Activated naive CD8-positive, alpha-beta T cell treated with anti-CD3 and anti-CD28 coated beads, Interleukin-2, amount 50 U/mL, for 16 hours (primary cell): ENCODE results near the gene CFAP107.

ENCODE experiments used
- DNase-seq: peaks from one replicate; pipeline ENCODE4 v3.0.0-alpha.2; 2020; ENCODE audit warnings: low read depth, low spot score

The CFAP107 gene

DNA sequence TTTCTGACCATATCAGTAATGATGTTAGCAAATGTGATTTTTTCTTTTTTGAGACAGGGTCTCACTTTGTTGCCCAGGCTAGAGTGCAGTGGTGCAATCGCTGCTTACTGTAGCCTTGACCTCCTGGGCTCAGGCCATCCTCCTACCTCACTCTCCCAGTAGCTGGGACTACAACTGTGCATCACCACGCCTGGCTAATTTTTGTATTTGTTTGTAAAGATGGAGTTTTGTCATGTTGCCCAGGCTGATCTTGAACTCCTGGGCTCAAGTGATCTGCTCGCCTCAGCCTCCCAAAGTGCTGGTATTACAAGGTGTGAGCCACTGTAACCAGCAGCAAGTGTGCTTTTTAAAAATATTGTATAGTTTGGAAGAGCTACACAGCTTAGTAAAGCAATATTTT is 4.1 kb upstream of the CFAP107 start:
- DNase-seq = no peak

DNA sequence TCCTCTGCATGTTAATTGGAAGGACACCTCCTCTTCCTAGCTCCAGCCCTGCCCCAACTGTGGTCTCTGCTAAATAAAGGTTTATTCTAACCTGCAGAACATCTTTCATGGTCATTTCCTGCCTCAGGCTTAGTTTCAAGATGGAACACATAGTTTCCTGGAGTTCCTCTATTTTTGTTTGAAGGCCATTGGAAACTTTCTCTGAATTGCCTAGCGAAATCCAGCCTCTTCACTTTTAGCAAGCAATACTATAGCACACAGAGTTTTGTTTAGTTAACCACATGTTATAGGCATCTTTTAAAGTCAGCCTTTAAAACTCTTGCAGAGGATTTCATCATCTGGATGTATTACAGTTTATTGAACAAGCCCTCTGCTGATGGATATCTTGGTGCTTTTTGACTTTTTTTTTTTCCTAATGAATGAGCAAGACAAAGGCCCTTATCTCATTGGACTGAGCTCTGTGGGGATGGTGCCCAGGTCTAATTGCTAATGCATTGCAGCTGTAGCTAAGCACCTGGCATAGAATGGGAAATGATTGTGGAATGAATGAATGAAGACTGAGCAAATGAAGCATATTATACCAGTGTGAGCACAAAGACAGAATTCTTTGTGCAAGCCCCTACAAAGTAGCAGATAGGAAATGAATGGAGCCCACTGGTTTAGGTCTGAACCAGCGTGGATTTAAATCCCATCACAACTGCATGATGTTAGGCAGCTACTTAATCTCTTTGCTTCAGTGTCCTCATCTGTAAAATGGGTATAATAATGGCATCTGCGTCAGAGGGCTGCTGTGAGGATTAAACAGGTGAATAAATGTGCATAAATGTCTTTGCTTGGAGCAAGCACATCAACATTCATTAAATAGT is 641 bp upstream of the CFAP107 start:
- DNase-seq = no peak

DNA sequence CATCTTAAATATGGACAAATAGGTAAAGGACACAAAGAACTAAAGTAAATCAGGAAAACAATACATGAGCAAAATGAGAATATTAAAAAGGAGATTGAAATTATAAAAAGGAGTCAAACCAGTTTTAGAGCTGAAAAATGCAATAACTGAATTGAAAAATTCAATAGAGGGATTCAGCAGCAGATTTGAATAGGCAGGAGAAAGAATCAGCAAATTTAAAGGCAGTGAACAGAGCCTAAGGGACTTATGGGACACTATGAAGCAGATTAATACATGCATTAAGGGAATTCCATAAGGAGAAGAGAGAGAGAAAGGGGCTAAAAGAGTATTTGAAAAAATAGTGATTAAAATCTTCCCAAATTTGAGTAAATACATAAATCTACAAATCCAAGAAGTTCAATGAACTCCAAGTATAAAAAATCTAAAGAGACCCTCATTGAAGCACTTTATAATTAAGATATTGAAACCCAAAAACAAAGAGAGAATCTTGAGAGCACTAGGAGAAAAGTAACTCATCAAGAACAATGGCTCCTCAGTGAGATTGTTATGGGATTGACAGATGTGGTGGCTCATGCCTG is 2.9 kb downstream of the CFAP107 start:
- no peak for DNase-seq

DNA sequence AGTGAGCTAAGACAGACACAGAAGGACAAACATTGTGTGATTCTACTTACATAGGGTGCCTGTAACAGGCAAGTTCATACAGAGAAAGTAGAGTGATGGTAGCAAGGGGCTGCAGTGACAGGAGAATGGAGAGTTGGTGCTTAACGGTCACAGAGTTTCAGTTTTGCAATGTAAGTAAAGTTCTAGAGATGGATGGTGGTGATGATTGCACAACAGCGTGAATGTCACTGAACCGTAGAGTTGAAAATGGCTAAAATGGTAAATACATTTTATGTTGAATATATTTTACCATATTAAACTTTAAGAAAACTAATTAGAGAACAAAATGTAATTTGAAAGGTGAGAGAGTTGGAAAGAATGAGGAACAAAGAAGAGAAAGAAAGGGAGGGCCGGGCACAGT is 8.7 kb downstream of the CFAP107 start:
- DNase-seq = no peak

DNA sequence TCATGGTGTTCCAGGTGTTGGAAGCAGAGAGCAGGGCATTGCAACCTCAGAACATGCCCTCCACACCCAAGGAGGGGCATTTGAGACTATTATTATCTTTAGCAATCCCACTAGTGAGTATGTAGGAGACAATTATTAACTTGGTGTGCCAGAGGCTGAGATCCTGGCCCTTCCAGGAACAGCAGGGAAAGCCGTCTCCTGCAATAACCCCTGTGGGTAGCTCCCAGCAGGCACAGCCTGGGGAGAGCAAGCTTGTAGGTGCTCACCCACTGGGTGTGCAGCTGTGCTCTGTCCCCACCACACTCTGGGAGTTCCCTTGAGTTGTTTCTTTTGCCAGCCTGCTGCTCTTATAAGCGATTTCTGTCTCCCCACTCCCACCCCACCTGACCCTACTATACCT is 10.3 kb downstream of the CFAP107 start:
- no peak for DNase-seq

DNA sequence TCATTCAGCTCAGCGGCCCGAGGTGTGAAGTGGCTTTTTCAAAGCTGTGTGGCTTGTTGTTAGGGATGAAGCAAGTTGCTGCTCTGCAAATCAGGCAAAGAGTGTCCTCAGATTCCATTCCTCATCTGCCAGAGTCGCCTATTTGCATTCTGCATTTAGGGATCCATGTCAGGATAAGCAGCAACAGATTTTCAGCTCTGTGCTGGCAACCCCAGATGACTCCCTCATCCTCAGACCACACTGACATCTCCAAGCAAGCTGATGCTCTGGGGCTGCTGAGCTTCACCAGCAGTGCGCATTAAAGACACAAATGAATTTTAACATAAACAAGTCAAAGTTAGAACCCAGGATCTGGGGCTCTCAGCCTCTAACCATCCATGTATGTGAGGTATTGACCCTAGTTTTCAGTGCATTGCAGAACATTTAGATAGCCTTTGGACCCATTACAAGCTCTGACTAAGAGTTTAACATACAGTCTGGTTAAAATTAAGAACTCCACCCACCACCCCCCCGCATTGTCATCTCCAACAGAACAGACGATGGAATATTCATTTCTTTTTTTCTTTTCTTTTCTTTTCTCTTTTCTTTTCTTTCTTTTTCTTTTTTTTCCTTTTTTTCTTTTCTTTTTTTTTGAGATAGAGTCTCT is 10.9 kb downstream of the CFAP107 start:
- no peak for DNase-seq

DNA sequence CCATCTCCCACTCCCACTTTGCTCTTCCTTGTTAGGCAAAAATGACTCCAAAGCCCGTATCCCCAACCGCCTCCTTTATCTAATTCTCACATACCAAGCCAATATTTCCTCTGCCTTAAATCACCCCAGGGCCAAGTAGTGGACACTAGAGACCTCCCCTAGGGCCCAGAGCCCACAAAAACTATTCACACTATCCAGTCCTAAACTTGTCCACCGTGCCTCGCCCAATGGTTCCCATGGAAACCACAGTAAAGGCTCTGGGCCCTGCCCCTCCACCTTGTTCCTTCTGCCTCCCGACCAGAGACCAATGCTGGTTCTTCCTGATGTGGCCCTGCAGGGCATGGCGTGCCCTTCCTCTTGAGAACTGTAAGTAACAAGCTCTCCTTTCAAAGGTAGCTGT is 11.8 kb downstream of the CFAP107 start:
- DNase-seq = no peak

DNA sequence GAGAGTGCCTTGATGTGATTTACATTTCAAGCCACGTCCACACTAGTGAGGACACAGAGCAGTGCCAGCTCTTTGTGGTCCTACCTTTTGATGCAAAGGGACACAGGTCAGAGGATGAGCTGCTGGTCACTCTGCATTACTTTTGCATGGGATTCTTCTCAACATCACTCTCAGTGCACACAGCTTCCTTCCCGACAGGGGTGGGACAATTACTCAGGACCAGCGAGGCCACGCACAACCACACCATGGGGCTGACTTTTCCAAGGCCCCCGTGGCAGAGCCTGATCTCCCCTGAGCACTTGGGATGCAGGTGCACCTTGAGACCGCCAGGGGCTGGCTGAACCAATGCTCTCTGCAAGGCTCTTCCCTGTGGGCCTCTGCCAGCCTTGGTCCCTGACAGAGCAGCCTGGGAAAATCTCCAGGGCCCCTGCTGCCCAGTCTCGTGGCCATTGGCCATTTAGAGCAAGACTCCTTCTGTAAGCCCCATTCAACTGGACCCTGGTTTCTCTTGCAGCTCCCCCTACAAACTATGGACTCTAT is 14.3 kb downstream of the CFAP107 start:
- DNase-seq = no peak

DNA sequence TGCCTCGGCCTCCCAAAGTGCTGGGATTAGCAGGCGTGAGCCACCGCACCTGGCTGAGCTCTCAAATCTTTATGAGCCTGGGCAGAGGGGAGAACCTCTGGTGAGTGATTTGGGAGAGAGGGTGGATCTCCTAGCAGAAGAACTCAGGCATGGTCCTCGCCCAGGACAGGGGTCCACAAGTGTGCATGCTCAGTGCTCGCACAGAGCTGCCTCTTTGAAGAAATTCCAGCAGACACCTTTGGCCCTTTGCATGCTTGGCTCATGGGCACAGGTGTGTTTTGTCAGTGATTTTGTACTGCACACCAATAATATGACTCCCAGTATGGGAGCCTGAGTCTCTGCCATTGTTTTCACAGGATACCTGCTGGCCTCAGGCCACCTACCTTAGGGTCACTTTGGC is 15.8 kb downstream of the CFAP107 start:
- no peak for DNase-seq

DNA sequence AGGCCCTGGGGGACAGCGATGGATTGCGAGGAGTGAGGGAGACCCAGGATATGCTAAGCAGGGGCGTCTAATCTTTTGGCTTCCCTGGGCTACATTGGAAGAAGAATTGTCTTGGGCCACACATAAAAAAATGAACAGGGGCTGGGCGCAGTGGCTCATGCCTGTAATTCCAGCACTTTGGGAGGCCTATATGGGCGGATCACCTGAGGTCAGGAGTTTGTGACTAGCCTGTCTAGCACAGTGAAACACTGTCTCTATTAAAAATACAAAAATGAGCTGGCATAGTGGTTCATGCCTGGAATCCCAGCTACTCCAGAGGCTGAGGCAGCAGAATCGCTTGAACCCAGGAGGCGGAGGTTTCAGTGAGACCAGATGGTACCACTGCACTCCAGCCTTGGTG is 16.8 kb downstream of the CFAP107 start:
- DNase-seq = no peak

DNA sequence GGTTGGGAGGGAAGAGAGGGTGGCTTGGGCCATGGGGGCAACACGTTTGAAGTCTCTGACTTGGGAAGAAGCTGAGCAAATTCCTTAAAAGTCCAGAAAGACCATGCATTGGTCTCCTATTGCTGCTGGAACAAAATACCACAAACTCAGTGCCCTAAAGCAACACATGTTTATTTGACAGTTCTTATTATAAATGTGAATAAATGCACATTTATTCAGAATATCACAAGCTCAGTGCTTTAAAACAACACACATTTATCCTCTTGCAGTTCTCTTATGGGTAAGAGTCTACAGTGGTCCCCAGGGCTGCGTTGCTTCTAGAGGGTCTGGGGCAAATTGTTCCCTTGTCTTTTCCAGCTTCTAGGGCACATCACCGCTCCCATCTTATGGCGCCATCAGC is 17.5 kb downstream of the CFAP107 start:
- no peak for DNase-seq

DNA sequence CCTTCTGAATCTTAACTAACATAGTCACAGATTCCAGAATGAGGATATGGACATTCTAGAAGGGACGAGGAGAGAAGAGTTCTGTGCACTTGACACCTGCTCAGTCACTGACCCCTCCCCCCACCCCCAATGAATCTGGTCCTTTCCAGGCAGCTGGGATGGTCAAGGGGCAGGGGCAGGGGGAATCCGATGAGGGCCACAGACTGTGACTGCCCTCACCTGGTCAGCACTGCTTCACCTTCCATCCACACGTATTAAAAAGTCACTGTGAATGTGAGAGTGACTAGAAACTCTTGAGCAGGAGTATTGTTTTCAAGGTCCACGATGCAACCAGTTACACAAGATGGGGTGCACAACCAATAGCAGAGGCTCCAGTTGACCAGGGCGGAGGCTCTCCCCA is 18.0 kb downstream of the CFAP107 start:
- no peak for DNase-seq

DNA sequence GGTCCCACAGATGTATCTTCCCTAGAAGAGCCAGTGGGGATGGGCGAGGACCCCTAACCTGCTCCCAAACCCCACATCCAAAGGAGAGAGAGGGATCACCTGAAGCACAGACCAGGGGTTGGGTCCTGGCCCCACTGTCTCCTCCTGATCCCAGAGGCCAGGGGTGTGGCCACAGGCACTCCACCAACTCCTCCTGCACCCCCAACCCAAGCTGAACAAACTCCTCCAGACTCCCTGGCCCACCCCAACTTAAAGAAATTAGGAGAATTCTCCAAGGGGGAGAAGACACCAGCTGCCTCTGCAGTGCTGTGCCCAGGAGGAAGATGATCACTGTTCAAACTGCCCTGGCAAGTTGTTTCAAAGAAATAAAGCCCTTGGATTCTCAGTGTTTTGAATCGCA is 23.0 kb downstream of the CFAP107 start:
- no peak for DNase-seq

DNA sequence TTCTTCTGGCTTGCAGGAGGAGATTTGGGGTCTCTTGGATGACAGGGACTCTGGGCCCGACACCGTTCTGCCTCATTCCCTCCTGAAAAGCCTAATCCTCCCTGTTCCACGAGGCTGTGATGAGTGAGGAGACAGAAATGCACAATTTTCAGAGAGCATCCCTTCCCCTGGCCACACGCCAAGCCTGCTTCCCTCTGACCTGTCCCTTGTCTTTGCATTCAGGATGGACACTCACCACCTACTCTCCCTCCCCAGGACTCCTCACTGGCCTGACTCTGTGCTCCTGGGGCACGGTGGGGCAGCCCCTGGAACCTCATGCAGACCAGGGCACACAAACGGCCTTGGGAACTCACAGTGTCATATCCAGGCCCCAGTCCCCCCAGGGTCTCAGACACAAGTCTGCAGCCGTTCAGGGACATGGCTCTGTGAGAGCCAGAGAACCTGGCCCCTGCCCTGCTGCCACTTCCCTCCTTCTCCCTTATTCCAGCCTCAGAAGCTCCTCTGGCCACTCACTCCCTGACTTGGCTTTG is 24.0 kb downstream of the CFAP107 start:
- no peak for DNase-seq

DNA sequence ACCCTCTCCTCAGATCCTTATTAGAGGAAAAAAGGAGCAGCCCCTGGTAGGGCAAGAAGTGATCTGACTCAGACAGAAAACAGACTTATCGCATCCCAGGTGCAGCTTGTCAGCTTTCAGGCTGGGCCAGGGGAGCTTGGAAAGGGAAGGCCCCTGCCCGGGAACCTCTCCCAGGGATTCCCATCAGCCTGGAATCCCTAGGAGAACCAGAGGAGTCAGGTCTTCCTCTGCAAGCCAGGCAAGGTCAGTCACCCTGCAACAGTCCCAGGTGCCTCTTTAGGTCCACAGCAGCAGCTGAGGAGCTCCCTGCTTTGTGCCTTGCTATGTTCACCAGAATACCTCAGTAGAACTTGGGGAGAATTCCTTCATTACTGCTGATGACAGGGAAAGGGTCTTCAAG is 24.6 kb downstream of the CFAP107 start:
- DNase-seq = no peak

DNA sequence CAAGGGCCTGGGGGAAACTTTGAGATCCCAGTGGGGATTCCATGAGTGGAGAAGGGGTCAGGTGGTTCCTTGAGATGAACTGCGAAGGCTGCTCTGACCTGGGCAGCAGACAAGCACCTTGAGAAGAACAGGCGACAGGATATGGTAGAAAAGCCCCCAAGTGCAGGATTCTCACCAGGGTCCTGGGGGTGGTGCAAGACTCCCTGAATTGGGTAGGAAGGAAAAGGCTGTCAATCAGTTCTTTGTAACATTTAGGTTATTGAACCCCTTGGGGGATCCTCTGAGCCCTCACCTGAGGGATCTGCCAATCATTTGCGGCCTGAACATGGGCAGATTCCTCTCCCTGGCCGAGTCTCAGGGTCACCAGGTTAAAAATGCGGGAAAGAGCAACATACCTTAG is 25.2 kb downstream of the CFAP107 start:
- no peak for DNase-seq

DNA sequence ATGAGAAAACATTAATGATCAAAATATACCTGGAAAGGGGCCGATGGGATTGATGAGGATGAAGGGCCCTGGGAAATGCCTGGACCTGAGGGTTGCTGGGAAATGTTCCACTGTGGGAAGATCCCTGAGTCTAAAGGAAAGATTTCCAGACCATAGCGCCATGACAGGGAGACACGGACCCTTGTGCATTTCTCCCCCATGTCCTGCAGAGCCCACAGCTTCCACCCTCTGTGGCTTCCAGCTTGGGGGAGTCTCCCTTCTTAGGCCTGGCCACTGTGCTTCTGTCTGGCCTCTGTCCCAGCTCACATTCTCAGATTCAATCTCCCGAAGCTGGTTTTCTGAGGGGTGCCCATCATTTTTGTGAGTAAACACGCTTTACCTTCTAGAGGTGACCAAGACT is 26.5 kb downstream of the CFAP107 start:
- DNase-seq = no peak

DNA sequence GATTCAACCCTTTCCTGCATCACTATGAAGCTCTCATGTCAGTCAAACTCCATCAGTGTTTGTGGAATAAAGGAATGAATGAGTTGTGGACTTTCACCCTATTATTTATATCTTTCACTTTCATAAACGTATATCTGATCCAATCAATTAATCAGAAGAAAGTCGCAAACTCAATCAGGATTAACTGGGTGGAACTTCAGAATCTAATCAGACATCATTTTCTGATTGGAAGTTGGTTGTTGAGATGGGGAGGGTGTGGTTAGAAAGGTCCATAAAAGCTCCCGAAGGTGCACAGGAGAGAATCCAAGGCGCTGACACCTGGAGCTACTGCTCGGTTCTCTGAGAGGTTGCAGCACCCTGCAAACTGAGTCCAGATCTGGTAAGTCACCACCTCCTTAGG is 27.4 kb downstream of the CFAP107 start, which contains the start of gene PRAMEF12:
Gene PRAMEF12 (plus strand): TSS at position 301 of the 400 bp plus-strand sequence. CDS start 1,130 bp downstream, outside the sequence.
- DNase-seq = no peak

DNA sequence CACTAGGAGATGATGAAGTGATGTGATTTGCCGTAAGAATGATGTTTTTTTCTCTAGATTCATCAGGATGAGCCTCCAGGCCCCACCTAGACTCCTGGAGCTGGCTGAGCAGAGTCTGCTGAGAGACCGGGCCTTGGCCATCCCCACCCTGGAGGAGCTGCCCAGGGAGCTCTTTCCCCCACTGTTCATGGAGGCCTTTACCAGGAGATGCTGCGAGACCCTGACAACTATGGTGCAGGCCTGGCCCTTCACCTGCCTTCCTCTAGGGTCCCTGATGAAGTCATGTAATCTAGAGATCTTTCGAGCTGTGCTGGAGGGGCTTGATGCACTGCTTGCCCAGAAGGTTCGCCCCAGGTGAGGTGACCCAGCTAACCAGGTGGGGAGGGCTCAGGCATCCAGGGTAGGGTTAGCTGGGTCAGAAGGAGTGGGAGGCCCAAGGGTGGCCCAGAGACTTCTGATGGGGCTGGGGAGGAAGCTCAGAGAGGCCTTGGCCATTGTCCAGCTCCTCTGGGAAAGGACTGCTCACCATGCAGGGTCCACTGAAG is 28.9 kb downstream of the CFAP107 start:
- no peak for DNase-seq

DNA sequence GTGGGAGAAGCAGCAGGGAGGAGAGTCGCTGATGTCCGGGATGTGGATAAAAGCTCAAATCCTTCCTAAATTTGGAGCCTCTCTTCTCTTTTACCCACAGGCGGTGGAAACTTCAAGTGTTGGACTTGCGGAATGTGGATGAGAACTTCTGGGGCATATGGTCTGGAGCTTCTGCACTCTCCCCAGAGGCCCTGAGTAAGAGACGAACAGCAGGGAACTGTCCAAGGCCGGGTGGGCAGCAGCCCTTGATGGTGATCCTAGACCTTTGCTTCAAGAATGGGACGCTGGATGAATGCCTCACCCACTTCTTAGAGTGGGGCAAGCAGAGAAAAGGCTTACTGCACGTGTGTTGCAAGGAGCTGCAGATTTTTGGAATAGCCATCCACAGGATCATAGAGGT is 29.4 kb downstream of the CFAP107 start:
- no peak for DNase-seq

DNA sequence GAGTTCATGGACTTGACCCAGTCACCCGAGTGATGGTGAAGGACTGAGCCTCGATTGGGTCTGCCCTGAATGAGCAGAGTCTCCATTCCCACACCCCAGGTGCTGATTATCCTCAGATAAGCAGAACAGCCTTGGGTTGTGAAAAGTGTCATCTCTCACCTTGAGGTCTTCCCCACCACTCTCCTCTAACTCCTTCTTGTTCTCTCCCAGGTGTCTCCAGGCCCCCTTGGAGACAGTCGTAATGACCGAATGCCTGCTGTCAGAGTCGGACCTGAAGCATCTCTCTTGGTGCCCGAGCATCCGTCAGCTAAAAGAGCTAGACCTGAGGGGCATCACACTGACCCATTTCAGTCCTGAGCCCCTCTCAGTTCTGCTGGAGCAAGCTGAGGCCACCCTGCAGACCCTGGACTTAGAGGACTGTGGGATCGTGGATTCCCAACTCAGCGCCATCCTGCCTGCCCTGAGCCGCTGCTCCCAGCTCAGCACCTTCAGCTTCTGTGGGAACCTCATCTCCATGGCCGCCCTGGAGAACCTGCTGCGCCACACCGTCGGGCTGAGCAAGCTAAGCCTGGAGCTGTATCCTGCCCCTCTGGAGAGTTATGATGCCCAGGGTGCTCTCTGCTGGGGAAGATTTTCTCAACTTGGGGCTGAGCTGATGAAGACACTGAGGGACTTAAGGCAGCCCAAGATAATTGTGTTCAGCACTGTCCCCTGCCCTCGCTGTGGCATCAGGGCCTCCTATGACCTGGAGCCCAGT is 31.0 kb downstream of the CFAP107 start:
- DNase-seq = no peak
